HG02623 (cell line): ENCODE results near the gene ATP6V0A4.
"Not testable (repeated sequence)": the region's sequence is repeated elsewhere in the genome, so short reads cannot be mapped to it uniquely, and the experiment has no call there.

Experiments used
- ATAC-seq: cut with Tn5 transposase; IDR thresholded peaks from one replicate; pipeline ENCODE4 v1.9.1; 2021; ENCODE audit warnings: moderate library complexity; ENCODE audit not compliant: unreplicated experiment

ATP6V0A4 gene

GRCh38 chr7:138797715-138798320 is at the start of gene ATP6V0A4, which contains the start of gene TMEM213:
Gene ATP6V0A4 (minus strand): TSS chr7:138798196. CDS start chr7:138771247, 26,949 bp downstream.
Gene TMEM213 (plus strand): TSS chr7:138797994. CDS start chr7:138798105, 111 bp downstream.
- no peak for ATAC-seq

- no peak for ATAC-seq
Measured at GRCh38 chr7:138845711-138846110, 47.7 kb upstream of the ATP6V0A4 start.

- no peak for ATAC-seq
Measured at GRCh38 chr7:138843632-138844580, 45.9 kb upstream of the ATP6V0A4 start.

- no peak for ATAC-seq
Measured at GRCh38 chr7:138842111-138842510, 44.1 kb upstream of the ATP6V0A4 start.

- ATAC-seq, result no peak
Measured at GRCh38 chr7:138838166-138838565, 40.2 kb upstream of the ATP6V0A4 start.

- ATAC-seq, result no peak
Measured at GRCh38 chr7:138837627-138838026, 39.6 kb upstream of the ATP6V0A4 start.

GRCh38 chr7:138835087-138835486 is 37.1 kb upstream of the ATP6V0A4 start:
- no peak for ATAC-seq

- ATAC-seq, result no peak
Measured at GRCh38 chr7:138834583-138834982, 36.6 kb upstream of the ATP6V0A4 start.

GRCh38 chr7:138833596-138833995 is 35.6 kb upstream of the ATP6V0A4 start:
- no peak for ATAC-seq

- no peak for ATAC-seq
Measured at GRCh38 chr7:138832966-138833365, 35.0 kb upstream of the ATP6V0A4 start.

GRCh38 chr7:138829335-138829734 is 31.3 kb upstream of the ATP6V0A4 start:
- ATAC-seq, result no peak

- no peak for ATAC-seq
Measured at GRCh38 chr7:138828302-138828701, 30.3 kb upstream of the ATP6V0A4 start.

- no peak for ATAC-seq
Measured at GRCh38 chr7:138825049-138825721, 27.2 kb upstream of the ATP6V0A4 start.

- no peak for ATAC-seq
Measured at GRCh38 chr7:138822867-138823535, 25.0 kb upstream of the ATP6V0A4 start.

- no peak for ATAC-seq
Measured at GRCh38 chr7:138821912-138822311, 23.9 kb upstream of the ATP6V0A4 start.

GRCh38 chr7:138819625-138820024 is 21.6 kb upstream of the ATP6V0A4 start:
- no peak for ATAC-seq

GRCh38 chr7:138816650-138817049 is 18.7 kb upstream of the ATP6V0A4 start:
- ATAC-seq, result no peak

- ATAC-seq, result no peak
Measured at GRCh38 chr7:138814816-138815332, 16.9 kb upstream of the ATP6V0A4 start.

GRCh38 chr7:138813945-138814344 is 15.9 kb upstream of the ATP6V0A4 start:
- ATAC-seq, result no peak

GRCh38 chr7:138811327-138811726 is 13.3 kb upstream of the ATP6V0A4 start:
- not testable (repeated sequence) for ATAC-seq

- no peak for ATAC-seq
Measured at GRCh38 chr7:138809346-138809745, 11.3 kb upstream of the ATP6V0A4 start.
